GM18499 (cell line): ENCODE results near the gene MTFMT.
"Not testable (repeated sequence)": the region's sequence is repeated elsewhere in the genome, so short reads cannot be mapped to it uniquely, and the experiment has no call there.

Source experiments
- ATAC-seq: cut with Tn5 transposase; IDR thresholded peaks from one replicate; pipeline ENCODE4 v1.9.1; 2021; ENCODE audit warnings: moderate number of reproducible peaks; ENCODE audit not compliant: insufficient read depth, unreplicated experiment

Gene MTFMT

DNA sequence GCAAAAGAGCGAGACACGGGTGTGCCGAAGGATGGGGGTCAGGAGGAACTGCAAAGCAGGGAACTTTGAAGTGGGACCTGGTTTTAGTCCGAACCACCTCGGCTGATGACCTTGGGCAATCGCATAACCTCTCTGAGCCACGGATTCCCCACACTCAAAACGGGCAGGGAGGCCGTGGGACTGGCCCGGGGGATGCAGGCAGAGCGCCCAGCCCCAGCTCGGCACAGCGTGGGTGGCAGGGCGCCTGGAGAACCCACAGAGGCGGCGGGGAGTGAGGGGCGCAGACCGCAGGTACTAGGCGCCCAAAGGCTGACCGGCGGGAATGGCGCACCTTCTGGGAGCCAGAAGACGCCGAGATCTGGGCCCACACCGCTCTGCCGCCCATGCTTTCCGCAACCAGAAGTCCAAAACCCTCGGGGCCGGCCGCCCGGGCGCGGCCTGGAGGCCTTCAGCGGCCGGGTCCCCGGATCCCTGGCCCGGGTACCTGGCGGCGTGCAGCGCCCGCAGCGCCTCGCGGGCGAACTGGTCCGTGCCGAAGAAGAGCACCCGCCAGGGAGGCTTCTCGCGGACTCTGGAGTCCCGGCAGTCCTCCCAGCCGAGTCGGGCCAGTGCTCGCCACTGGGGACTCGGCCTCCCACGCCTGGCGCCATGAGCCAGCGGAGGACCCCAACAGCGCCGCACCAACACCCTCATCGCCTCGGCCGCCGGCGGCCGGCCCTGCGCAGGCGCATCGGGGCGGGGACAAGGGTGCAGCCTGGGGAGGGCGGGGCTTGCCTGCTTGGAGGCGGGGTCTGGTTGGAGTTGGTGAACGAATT lies at the start of gene MTFMT:
MTFMT (minus strand) TSS at position 719 of the 815 bp plus-strand sequence; CDS start at position 693, 26 bp downstream.
- ATAC-seq: no peak

DNA sequence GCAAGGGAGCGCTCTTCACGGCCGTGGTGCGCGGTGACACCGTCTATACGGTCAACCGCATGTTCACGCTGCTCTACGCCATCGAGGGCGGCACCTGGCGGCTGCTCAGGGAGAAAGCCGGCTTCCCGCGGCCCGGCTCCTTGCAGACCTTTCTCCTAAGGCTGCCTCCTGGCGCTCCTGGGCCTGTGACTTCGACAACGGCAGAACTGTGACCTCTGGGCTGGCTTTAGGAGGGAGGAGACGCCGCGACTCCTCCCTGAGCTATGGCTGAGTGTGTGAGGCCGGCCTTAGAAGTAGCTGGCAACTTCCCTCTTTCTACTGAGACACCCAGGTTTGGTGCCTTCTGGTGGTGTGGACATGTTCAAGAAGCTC lies 48.5 kb upstream of the MTFMT start:
- ATAC-seq: no peak

DNA sequence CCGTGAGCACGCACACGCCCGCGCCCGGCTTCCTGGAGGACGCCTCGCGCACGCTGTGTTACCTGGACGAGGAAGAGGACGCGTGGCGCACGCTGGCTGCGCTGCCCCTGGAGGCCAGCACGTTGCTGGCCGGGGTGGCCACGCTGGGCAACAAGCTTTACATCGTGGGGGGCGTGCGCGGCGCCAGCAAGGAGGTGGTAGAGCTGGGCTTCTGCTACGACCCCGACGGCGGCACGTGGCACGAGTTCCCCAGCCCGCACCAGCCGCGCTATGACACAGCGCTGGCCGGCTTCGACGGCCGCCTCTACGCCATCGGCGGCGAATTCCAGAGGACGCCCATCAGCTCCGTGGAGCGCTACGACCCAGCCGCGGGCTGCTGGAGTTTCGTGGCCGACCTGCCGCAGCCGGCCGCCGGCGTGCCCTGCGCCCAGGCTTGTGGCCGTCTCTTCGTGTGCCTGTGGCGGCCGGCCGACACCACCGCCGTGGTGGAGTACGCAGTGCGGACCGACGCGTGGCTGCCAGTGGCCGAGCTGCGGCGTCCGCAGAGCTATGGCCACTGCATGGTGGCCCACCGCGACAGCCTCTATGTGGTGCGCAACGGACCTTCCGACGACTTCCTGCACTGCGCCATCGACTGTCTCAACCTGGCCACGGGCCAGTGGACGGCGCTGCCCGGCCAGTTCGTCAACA lies 48.0 kb upstream of the MTFMT start:
- ATAC-seq: no peak

DNA sequence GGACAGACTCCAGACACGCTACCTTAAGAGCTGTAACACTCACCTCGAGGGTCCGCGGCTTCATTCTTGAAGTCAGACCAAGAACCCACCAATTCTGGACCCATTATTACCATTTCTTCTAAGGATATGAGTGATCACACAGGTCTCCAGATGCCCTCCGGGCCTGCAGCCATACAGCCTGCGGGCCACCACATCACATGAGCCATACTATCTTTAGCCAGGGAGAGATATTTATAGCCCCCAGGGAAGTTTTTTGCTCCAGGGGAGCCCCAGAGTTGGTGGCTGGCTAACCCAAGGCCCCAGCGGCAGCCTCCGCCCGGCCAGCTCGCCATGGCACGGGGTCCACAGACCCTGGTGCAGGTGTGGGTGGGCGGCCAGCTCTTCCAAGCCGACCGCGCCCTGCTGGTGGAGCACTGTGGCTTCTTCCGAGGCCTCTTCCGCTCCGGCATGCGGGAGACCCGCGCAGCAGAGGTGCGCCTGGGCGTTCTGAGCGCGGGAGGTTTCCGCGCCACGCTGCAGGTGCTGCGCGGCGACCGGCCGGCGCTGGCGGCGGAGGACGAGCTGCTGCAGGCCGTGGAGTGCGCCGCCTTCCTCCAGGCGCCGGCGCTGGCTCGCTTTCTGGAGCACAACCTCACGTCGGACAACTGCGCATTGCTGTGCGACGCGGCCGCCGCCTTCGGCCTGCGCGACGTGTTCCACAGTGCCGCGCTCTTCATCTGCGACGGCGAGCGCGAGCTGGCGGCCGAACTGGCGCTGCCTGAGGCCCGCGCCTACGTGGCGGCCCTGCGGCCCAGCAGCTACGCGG lies 47.2 kb upstream of the MTFMT start, which contains the start of gene KBTBD13:
KBTBD13 (plus strand) TSS at position 261 of the 805 bp plus-strand sequence; CDS start at position 331, 70 bp downstream.
- no peak for ATAC-seq

DNA sequence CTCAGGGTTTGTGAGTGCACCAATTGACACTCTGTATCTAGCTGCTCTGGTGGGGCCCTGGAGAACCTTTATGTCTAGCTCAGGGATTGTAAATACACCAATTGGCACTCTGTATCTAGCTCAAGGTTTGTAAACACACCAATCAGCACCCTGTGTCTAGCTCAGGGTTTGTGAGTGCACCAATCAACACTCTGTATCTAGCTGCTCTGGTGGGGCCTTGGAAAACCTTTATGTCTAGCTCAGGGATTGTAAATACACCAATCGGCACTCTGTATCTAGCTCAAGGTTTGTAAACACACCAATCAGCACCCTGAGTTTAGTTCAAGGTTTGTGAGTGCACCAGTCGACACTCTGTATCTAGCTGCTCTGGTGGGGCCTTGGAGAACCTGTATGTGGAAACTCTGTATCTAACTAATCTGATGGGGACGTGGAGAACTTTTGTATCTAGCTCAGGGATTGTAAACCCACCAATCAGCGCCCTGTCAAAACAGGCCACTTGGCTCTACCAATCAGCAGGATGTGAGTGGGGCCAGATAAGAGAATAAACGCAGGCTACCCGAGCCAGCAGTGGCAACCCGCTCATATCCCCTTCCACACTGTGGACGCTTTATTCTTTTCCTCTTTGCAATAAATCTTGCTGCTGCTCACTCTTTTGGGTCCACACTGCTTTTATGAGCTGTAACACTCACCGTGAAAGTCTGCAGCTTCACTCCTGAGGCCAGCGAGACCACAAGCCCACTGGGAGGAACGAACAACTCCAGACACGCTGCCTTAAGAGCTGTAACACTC lies 46.4 kb upstream of the MTFMT start:
- ATAC-seq: not testable (repeated sequence)

DNA sequence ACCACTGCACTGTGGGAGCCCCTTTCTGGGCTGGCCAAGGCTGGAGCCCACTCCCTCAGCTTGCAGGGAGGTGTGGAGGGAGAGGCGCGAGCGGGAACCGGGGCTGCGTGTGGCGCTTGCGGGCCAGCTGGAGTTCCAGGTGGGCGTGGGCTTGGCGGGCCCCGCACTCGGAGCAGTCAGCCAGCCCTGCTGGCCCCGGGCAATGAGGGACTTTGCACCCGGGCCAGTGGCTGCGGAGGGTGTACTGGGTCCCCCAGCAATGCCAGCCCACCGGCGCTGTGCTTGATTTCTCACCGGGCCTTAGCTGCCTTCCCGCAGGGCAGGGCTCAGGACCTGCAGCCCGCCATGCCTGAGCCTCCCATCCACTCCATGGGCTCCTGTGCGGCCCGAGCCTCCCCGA lies 45.5 kb upstream of the MTFMT start:
- ATAC-seq: not testable (repeated sequence)

DNA sequence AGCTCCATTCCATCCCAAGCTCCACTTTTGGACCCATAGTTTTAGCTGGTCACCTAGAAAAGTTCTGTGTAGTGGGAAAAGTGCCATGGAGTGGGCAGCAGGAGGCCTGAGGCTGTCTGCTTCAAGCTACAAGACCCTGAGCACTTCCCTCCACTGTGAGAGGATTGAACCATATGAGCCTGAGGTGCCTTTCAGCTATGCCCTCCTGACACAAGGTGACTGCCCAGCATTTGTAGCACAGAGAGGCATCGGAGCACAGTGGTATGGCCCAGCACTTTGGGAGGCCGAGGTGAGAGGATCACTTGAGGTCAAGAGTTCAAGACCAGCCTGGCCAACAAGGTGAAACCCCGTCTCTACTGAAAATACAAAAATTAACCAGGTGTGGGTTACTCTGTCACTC lies 43.2 kb upstream of the MTFMT start:
- no peak for ATAC-seq

DNA sequence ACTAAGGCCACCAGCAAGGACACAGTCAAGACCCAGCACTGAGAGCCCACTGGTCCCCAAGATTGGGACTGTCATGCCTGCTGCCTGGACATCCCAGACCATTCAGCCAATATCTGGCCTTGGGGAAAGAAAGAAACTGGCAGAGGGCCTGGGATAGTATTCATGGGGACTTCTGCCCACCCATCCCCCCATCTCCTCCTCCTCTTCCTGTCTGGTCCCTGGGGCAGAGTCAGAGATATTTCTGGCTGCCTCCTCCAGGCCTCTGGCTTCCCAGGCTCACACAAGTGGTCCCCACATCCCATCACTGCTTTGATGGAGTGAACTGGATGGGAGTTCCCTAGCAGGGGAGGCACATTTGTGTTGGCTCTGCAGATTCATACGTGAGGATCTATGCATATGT lies 42.6 kb upstream of the MTFMT start:
- no peak for ATAC-seq

DNA sequence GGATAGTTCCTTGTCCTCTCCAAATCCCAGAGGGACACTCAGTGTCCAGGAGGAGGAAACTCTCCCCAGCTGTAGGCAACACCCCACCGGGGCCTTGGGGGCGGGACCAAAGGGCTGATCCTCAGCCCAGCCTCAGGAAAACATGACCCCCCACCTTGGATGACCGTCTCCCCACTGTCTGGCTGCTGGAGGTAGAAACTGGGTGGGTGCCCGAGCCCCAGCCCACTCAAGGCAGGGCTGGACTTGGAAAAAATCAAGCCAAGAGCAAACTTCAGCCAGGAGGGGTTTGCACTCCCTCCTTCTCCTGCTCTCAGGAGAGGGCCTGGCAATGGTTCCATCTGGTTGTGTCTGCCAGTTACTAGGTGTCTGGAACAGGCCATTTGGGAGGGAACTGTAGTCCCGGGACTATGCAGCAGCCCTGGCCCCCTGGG lies 42.0 kb upstream of the MTFMT start:
- no peak for ATAC-seq

DNA sequence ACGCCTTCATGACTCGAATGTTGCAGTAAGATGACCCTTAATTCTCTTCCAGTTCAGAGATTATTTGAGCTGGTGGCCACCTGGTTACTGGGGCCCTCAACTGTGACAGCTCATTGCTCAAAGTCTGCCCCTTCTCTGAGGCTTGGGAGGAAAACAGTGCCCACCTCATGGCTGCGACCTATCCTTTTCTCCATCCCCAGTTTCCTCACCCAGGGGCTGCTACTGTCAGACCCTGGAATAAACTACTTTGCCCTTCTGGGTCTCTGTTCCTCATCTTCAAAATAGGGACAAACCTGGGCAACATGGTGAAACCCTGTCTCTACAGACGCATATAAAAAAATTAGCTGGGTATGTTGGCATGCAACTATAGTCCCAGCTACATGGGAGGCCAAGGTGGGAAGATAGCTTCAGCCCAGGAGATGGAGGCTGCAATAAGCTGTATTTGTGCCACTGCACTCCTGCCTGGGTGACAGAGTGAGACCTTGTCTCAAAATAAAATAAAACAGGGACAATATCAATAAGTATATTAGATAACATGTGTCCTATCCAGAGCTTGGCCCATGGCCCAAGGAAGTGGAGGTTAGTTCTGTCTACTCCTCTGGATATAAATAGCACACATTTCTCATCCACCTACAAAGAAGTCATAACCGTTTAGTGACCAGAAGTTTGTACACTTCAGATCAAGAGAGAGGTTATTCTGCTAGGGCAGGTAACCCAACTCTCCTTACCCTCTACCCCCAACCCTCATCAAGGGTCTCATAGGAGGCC lies 40.5 kb upstream of the MTFMT start:
- ATAC-seq: no peak

DNA sequence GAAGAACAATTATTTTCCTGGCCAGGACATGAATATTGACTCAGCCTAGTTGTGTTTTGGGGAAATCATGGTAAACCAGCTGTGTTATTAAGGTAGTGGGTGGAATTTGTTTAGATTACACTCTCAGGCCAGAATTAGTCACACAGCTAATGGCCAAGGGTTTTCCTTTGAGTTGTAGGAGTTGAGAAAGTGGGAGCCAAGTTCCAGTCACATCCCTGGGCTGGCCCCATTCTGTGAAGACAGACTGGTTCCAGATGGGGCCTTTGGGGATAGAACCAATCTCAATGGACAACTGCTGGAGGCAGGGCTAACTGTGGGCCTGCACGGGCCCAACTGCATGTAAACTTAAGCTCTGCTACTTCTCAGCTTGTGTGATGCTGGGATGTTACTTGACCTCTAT lies 39.7 kb upstream of the MTFMT start:
- ATAC-seq: no peak

DNA sequence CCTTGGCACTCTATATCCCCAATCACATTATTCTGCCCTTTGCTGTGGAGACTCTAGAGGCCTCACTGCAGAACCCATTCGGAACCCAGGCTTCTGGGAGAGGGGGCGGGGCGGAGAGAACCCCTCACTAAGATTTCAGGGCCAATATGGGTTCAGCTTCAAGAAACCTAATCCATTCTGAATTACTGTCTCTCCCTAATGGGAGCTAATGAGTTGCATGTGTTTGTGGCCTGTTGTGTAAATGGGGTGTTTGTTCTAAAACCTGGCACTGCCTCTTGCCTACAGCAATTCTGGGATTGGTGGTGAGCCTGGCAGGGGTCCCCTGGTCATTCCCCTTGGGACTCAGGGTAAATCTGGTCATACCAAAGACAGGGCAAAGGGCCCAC lies 39.0 kb upstream of the MTFMT start:
- no peak for ATAC-seq

DNA sequence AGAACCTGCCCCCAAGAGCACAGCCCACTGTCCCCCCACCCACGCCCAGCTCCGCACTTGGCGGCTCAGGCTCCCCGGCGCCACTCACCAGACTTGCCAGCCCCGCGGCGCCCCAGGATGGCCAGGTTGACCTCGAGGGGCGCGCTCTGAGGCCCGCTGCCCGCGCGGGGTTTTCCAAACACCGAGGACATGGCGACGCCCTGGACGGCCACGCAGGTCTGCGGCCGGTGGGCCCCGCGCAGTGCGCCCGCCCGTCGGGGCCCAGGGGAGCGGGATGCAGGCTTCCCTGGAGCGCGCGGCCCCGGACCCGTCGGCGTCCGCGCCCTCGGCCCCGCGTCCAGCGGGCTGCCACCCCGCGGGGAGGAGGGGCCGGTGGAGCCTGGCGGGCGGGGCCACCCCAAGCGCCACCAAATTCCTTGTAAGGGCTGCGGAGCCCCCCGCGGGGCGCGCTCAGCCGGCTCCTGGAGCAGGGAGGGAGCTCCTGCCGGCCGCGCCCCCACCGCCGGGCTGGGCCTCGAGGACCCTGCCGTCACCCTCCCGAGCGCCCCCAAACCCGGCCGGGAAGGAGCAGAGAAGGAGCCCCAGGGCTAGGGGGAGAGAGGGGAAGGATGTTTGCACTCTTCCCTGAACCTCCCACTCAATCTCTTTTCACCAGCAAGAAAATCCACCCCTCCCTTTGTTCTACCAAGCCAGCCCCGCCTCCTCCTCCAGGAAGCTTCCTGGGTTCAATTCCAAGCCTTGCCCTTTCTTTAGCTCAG lies 38.4 kb upstream of the MTFMT start, which contains the start of gene RASL12:
RASL12 (minus strand) TSS at position 347 of the 758 bp plus-strand sequence; CDS start at position 191, 156 bp downstream.
- ATAC-seq: no peak

DNA sequence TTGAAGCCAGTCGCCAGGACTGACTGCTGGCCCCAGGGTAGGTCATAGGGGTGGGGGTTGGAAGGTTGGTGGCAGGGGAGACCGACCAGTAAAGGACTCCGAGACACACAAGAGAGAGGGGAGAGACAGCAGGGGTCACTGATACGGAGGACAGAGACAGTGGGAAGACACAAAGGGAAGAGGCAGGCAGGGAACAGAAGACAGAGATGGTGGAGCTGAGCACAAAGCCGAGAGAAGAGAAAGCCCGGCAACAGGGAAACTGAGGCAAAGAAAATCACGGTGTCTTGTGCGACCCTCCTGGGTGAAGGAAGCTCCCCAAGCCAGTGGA lies 37.8 kb upstream of the MTFMT start:
- ATAC-seq: no peak

DNA sequence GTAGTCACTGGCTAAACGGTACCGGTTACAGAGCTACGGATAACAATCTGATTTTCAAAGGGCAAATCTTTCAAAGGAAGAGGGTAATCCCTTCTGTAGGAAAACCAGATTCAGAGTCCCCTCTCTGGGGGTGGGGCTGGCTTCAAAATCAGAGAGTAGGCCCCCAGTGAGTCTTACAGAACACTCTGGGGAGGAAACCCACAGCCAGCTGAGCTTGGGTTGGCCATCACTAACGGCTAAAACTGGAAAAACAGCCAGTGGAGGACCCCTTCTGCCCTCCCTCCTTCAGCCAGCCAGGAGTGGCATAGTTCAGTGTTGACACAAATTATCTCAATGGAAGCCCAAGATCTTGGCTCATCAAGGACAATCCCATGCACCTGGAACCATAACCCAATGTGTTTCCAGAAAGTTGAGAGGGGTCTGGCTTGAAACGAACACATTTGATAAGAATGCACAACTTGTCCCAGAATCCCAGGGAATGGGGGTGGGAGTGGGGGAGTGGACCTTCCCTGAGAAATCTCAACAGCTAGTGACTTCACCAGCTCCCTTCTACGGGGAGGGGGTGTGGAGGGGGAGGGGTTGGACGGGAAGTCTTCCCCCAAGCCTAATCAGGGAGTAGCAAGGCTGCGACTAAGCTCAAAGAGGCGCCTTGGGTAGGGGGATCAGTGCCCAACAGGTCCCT lies 37.3 kb upstream of the MTFMT start:
- ATAC-seq: no peak

DNA sequence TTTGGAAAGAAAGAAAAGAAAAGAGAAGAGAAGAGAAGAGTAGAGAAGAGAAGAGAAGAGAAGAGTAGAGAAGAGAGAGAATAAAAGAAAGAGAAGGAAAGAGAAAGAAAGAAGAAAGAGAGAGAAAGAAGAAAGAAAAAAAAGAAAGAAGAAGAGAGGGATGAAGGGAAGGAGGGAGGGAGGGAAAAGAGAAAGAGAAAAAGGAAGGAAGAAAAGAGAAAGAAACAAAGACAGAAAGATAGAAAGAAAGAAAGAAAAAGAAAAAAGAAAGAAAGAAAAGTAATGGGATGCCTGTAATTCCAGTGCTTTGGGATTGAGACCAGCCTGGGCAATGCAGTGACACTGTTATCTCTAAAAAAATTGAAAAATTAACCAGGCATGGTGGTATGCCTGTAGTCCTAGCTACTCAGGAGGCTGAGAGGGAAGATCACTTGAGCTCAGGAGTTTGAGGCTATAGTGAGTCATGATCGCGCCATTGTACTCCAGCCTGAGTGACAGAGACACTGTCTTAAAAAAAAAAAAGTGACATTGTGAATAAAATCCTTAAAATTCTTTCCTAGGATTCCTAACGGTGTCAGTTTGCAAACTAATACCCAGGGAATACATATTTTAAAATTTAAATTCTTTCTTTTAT lies 36.7 kb upstream of the MTFMT start:
- no peak for ATAC-seq

DNA sequence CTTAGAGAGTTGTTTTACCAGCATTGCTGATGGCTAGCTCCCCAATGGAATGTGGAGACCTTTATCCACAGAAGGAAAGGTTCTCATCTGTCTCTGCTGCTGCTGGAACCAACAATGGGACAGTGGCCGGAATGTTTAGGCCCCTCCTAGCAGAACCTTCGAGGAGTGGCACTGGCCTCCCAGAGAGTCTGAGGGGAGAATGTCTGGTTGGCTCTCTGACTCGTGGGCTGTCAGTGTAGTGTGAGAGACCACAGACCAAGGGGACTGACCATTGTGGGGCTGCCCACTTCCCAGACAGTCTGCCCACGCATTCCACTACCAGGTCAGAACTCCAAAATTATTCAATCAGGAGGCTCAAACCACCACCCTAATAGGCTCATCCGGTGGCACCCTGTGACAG lies 33.3 kb upstream of the MTFMT start:
- ATAC-seq: no peak

DNA sequence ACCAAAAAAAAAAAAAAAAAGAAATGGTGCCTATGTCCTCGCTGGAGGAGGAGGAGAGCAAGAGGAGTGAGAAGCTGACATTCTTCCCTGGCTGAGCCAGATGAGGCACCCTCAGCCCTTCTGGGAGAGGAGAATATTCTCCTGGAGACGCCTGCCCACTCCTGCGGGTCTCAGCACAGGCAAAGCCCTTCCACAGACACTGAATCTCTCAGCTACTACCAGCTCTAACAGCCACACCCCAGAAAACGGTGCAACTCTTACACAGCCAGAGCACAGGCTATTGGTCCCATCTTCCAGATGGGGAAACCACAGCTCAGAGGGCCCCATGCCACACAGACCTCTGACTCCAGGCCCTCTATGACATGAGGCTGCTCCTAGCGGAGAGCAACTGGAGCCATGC lies 32.6 kb upstream of the MTFMT start:
- ATAC-seq: no peak
